Sigmoid colon (tissue), 3 donors: ENCODE results near the gene ASAP2.

Experiments
- CTCF ChIP-seq, 4 experiments: fragments of 450-650 bp in 3 of 4; fragments of 200-600 bp in 1 of 4; IDR thresholded peaks; one replicate each; pipeline ENCODE4 v1.5.1; 2016 to 2019; ENCODE audit warnings: antibody characterized with exemption in 4 of 4, mild to moderate bottlenecking in 3 of 4, moderate library complexity in 2 of 4
- POLR2A ChIP-seq, 2 donors: fragments of 450-650 bp; IDR thresholded peaks; one replicate each; pipeline ENCODE4 v1.6.1; 2016; ENCODE audit warnings: antibody characterized with exemption in 2 of 2, mild to moderate bottlenecking in 2 of 2, moderate library complexity in 2 of 2

DNA sequence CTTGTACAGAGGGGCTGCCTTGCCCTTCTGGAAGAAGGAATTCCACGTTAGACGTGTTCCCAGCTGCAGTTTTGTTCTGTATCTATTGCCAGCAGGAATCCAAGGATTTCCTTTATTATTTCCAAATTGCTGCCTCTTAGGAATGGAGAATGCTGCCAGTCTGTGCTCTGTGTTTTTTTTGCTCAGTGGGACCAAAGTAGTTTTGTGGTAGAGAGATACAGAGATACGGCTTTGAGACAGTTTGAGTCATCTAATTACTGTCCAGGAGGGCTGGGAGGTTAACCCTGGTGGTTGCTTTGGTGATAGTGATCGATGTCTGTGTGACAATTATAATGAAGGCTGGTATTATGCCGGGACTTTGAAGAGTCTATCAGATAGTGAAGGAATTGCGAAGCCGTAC is 26.3 kb downstream of the ASAP2 start:
- no peak for TF ChIP-seq POLR2A (IDR thresholded peaks at IDR 0.05)
- no peak for TF ChIP-seq CTCF (IDR thresholded peaks at IDR 0.05)
